Hepatocyte (in vitro differentiated cells): ENCODE data around the gene CEP250.

Experiments
- EZH2 ChIP-seq: fragments of 200-600 bp; sonication (generic); IDR thresholded peaks from 2 replicates; pipeline ENCODE4 v1.6.1; 2016; ENCODE audit warnings: antibody characterized with exemption, mild to moderate bottlenecking, borderline replicate concordance
- EZH2phosphoT487 ChIP-seq: fragments of 200-600 bp; sonication (generic); IDR thresholded peaks from one replicate; pipeline ENCODE4 v1.6.1; 2018; ENCODE audit warnings: antibody characterized with exemption, mild to moderate bottlenecking, low read depth, moderate library complexity; ENCODE audit not compliant: unreplicated experiment, severe bottlenecking
- TF ChIP-seq, protein P1 (sequence below): fragments of 200-600 bp; sonication (generic); IDR thresholded peaks from 2 replicates; pipeline ENCODE4 v1.5.1; 2016; ENCODE audit warnings: antibody characterized with exemption, mild to moderate bottlenecking; ENCODE audit not compliant: poor library complexity

DNA sequence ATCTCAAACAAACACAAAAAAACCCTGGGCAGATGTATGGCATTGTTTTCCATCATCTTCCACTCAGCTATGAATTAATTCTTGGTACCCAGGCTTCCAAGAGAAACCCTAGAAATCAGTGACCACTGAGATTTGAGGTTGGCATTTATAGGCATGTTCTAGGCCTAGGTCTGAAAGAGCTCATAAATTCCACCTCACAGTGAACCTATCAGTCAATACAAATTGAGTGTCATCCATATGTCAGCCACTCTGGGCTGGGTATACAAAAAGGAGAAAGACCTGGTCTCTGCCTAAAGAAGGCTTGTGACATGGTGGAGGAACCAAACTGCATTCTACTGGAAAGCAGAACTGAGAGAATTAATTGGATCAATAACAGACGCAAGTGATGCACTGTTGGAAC lies 43.9 kb downstream of the CEP250 start:
- TF ChIP-seq, protein P1, sequence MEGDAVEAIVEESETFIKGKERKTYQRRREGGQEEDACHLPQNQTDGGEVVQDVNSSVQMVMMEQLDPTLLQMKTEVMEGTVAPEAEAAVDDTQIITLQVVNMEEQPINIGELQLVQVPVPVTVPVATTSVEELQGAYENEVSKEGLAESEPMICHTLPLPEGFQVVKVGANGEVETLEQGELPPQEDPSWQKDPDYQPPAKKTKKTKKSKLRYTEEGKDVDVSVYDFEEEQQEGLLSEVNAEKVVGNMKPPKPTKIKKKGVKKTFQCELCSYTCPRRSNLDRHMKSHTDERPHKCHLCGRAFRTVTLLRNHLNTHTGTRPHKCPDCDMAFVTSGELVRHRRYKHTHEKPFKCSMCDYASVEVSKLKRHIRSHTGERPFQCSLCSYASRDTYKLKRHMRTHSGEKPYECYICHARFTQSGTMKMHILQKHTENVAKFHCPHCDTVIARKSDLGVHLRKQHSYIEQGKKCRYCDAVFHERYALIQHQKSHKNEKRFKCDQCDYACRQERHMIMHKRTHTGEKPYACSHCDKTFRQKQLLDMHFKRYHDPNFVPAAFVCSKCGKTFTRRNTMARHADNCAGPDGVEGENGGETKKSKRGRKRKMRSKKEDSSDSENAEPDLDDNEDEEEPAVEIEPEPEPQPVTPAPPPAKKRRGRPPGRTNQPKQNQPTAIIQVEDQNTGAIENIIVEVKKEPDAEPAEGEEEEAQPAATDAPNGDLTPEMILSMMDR, result no peak
- TF ChIP-seq EZH2phosphoT487, result no peak
- no peak for TF ChIP-seq EZH2
